Stimulated activated CD8-positive, alpha-beta memory T cell treated with anti-CD3 and anti-CD28 coated beads, Interleukin-4, amount 100 ng/mL, for 48 hours (primary cell): ENCODE data around the gene PDK1.
"Not testable (repeated sequence)": the region's sequence is repeated elsewhere in the genome, so short reads cannot be mapped to it uniquely, and the experiment has no call there.

Experiments
- DNase-seq: peaks from one replicate; pipeline ENCODE4 v3.0.0-alpha.2; 2020

The PDK1 gene

GRCh38 chr2:172554352-172555271, 1.3 kb upstream of the PDK1 start:
- DNase-seq, result no peak

- DNase-seq, result no peak
Measured at GRCh38 chr2:172555272-172555521, 693 bp upstream of the PDK1 start.

- peak; percentile 79 for DNase-seq
Measured at GRCh38 chr2:172556284-172557033, 569 bp downstream of the PDK1 start.

- DNase-seq, result no peak
Measured at GRCh38 chr2:172558372-172558771, 2.5 kb downstream of the PDK1 start.

GRCh38 chr2:172560721-172561120, 4.8 kb downstream of the PDK1 start:
- DNase-seq, result no peak

- no peak for DNase-seq
Measured at GRCh38 chr2:172561270-172561669, 5.4 kb downstream of the PDK1 start.

- no peak for DNase-seq
Measured at GRCh38 chr2:172562298-172562697, 6.4 kb downstream of the PDK1 start.

- no peak for DNase-seq
Measured at GRCh38 chr2:172564376-172564775, 8.5 kb downstream of the PDK1 start.

- no peak for DNase-seq
Measured at GRCh38 chr2:172571245-172571644, 15.4 kb downstream of the PDK1 start.

- no peak for DNase-seq
Measured at GRCh38 chr2:172572981-172573380, 17.1 kb downstream of the PDK1 start.

GRCh38 chr2:172574965-172575364, 19.1 kb downstream of the PDK1 start:
- no peak for DNase-seq

GRCh38 chr2:172578054-172578453, 22.2 kb downstream of the PDK1 start:
- no peak for DNase-seq

- DNase-seq, result no peak
Measured at GRCh38 chr2:172578860-172579512, 23.1 kb downstream of the PDK1 start.

- DNase-seq, result no peak
Measured at GRCh38 chr2:172580544-172580943, 24.7 kb downstream of the PDK1 start.

- DNase-seq, result no peak
Measured at GRCh38 chr2:172582656-172583055, 26.8 kb downstream of the PDK1 start.

- no peak for DNase-seq
Measured at GRCh38 chr2:172586245-172586891, 30.5 kb downstream of the PDK1 start.

- peak; percentile 34 for DNase-seq
Measured at GRCh38 chr2:172587231-172587630, 31.3 kb downstream of the PDK1 start.

- DNase-seq, result no peak
Measured at GRCh38 chr2:172588931-172589330, 33.0 kb downstream of the PDK1 start.

- DNase-seq, result not testable (repeated sequence)
Measured at GRCh38 chr2:172591386-172591785, 35.5 kb downstream of the PDK1 start.

GRCh38 chr2:172592190-172592589, 36.3 kb downstream of the PDK1 start:
- DNase-seq, result not testable (repeated sequence)

- DNase-seq, result no peak
Measured at GRCh38 chr2:172596776-172597175, 40.9 kb downstream of the PDK1 start.

GRCh38 chr2:172597176-172597842, 41.4 kb downstream of the PDK1 start:
- DNase-seq, result no peak

GRCh38 chr2:172599947-172600346, 44.1 kb downstream of the PDK1 start:
- no peak for DNase-seq
